ENCODE results near the gene PTPRG. TPM values are rescaled to one million over a fixed set of nuclear protein-coding genes. Genes with fewer than 3 reads are reported as not detected.

PTPRG gene
- total RNA-seq, 1 donor from 2014 or later = 0.22 TPM

- CTCF ChIA-PET = no interaction called here
- Mint-ChIP-seq H3K4me1 (peaks cover 13% of the 10 kb centered on the region), H3K27me3 (no peaks in the 10 kb centered on the region), H3K36me3 (ENCODE audit: low read depth) (no peaks in the 10 kb centered on the region), H3K9me3 (no peaks in the 10 kb centered on the region), H3K4me3 (no peak overlapping the region), H3K27ac (no peak overlapping the region)
- DNase-seq (no peak), ATAC-seq (ENCODE audit: low read depth) (no peak)
- intact Hi-C loops (cut with micrococcal nuclease) = loop anchor here (5.0 kb wide), 1 partner anchor 273 kb away; the partner anchor contains the start of gene FHIT
- TF ChIP-seq, protein P1, sequence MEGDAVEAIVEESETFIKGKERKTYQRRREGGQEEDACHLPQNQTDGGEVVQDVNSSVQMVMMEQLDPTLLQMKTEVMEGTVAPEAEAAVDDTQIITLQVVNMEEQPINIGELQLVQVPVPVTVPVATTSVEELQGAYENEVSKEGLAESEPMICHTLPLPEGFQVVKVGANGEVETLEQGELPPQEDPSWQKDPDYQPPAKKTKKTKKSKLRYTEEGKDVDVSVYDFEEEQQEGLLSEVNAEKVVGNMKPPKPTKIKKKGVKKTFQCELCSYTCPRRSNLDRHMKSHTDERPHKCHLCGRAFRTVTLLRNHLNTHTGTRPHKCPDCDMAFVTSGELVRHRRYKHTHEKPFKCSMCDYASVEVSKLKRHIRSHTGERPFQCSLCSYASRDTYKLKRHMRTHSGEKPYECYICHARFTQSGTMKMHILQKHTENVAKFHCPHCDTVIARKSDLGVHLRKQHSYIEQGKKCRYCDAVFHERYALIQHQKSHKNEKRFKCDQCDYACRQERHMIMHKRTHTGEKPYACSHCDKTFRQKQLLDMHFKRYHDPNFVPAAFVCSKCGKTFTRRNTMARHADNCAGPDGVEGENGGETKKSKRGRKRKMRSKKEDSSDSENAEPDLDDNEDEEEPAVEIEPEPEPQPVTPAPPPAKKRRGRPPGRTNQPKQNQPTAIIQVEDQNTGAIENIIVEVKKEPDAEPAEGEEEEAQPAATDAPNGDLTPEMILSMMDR (IDR thresholded peaks at IDR 0.05) = no peak
- POLR2A ChIA-PET = no interaction called here
These were observed 36.4 kb upstream of the PTPRG start for GRCh38 chr3:61524933-61525332.

GRCh38 chr3:61526308-61526707, 35.1 kb upstream of the PTPRG start:
- Mint-ChIP-seq H3K27me3 (no peaks in the 10 kb centered on the region), H3K4me1 (peaks cover 6% of the 10 kb centered on the region), H3K36me3 (ENCODE audit: low read depth) (no peaks in the 10 kb centered on the region), H3K4me3 (no peak overlapping the region), H3K27ac (no peak overlapping the region), H3K9me3 (no peaks in the 10 kb centered on the region)
- TF ChIP-seq, protein P1 (IDR thresholded peaks at IDR 0.05) = no peak
- intact Hi-C loops (cut with micrococcal nuclease) = no loop called here
- DNase-seq (no peak), ATAC-seq (ENCODE audit: low read depth) (no peak)
- POLR2A ChIA-PET = no interaction called here
- CTCF ChIA-PET = no interaction called here

DNA sequence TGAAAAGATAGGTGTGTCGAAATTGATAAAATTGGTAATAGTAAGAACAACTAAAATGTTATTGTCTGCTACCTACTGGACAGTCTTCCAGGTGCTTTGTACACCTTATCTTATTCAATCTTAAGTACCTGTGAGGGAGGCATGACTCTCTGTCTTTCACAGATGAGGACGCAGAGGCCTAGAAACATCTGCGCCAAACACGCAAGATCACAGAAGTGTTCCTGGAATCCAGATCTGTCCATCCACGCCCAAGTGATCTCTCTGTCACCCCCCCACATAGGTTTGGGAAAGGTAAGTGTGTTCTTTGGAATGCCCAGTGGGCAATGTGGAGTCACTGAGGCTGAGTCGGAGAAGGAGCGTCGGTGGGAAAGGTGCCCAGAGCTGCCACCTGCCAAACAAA, 34.4 kb upstream of the PTPRG start:
- no peak overlapping the region for H3K4me3 Mint-ChIP-seq
- H3K36me3 Mint-ChIP-seq (ENCODE audit: low read depth) = no peaks in the 10 kb centered on the region
- ChIA-PET CTCF (no interaction called here), POLR2A (no interaction called here)
- TF ChIP-seq, protein P1 (IDR thresholded peaks at IDR 0.05) = no peak
- DNase-seq = no peak
- ATAC-seq (ENCODE audit: low read depth) = no peak
- no peaks in the 10 kb centered on the region for H3K27me3 Mint-ChIP-seq
- intact Hi-C loops (cut with micrococcal nuclease) = no loop called here
- no peaks in the 10 kb centered on the region for H3K9me3 Mint-ChIP-seq
- no peak overlapping the region for H3K27ac Mint-ChIP-seq
- H3K4me1 Mint-ChIP-seq = peaks cover 4% of the 10 kb centered on the region

DNA sequence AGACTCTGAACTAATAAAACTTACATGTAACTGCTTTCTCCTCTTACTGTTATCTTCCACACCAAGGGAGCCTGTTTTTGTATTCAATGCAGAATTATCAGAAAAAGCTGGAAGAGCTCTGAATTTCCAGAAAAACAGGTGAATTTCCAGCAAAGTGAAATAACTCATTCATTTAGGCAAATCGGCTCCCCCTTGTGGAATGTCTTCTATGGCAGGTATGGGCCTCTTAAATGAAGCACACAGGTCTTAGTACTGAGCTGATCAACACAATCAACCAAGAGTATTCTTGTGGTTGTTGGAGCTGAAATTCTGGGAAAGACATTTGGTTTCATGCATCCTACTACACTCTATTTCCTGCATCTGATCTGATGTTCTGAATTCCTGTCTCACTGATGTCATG, 31.0 kb upstream of the PTPRG start:
- TF ChIP-seq, protein P1 (IDR thresholded peaks at IDR 0.05) = no peak
- ATAC-seq (ENCODE audit: low read depth) (no peak), DNase-seq (no peak)
- Mint-ChIP-seq H3K9me3 (no peaks in the 10 kb centered on the region), H3K4me1 (no peaks in the 10 kb centered on the region), H3K36me3 (ENCODE audit: low read depth) (no peaks in the 10 kb centered on the region), H3K27me3 (no peaks in the 10 kb centered on the region), H3K4me3 (no peak overlapping the region), H3K27ac (no peak overlapping the region)
- intact Hi-C loops (cut with micrococcal nuclease) = no loop called here
- ChIA-PET POLR2A (no interaction called here), CTCF (interaction anchor here (1.8 kb wide), 1 partner anchor 9 kb away, joined by 6 read pairs; no protein-coding TSS in a partner anchor)

DNA sequence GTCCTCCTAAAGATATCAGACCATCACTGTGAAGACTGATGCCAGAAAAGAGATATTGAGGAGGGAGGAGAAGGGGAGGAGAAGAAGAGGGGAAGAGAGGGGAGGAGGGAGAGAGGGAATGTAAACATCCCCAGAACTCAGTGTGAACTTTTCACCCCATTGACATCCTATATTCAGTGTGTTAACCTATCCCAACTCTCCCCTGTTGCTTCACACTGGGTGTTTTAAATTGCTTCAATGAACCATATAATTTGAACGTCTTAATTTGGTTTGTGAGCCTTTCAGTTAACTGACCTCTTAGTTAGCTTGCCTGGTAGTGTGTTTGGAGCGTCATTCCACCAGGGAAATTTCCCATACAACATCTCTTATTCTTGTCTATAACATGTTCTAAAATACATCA, 29.8 kb upstream of the PTPRG start:
- POLR2A ChIA-PET = no interaction called here
- no peak for ATAC-seq (ENCODE audit: low read depth)

More for the DNA sequence above, 29.8 kb upstream of the PTPRG start:
- Mint-ChIP-seq H3K27ac (no peak overlapping the region), H3K9me3 (no peaks in the 10 kb centered on the region), H3K4me3 (no peak overlapping the region), H3K27me3 (no peaks in the 10 kb centered on the region), H3K4me1 (no peaks in the 10 kb centered on the region), H3K36me3 (ENCODE audit: low read depth) (no peaks in the 10 kb centered on the region)
- CTCF ChIA-PET = no interaction called here
- intact Hi-C loops (cut with micrococcal nuclease) = no loop called here
- TF ChIP-seq, protein P1 (IDR thresholded peaks at IDR 0.05) = no peak
- DNase-seq = no peak

Data from activated B cell treated with CpG ODN at 0.5 μM for 24 hours (primary cell).